KG1 (cell line): ENCODE data around the gene INPP4A.

ENCODE experiments used
- DNase-seq: peaks from one replicate; lab custom pipeline; 2025; lab: John Stamatoyannopoulos, UW

INPP4A gene

GRCh38 chr2:98436734-98437133, 7.9 kb upstream of the INPP4A start:
- no peak for DNase-seq

- DNase-seq: no peak
Measured at GRCh38 chr2:98438190-98439133, 6.2 kb upstream of the INPP4A start.

- DNase-seq: no peak
Measured at GRCh38 chr2:98441706-98442450, 2.8 kb upstream of the INPP4A start.

- DNase-seq: no peak
Measured at GRCh38 chr2:98442488-98442887, 2.2 kb upstream of the INPP4A start.

GRCh38 chr2:98445177-98445682, 572 bp downstream of the INPP4A start:
- no peak for DNase-seq

- no peak for DNase-seq
Measured at GRCh38 chr2:98445683-98446581, 1.3 kb downstream of the INPP4A start.

- no peak for DNase-seq
Measured at GRCh38 chr2:98446850-98447249, 2.2 kb downstream of the INPP4A start.

GRCh38 chr2:98448441-98449145, 3.9 kb downstream of the INPP4A start:
- DNase-seq: no peak

GRCh38 chr2:98452396-98453027, 7.9 kb downstream of the INPP4A start:
- DNase-seq: no peak

- no peak for DNase-seq
Measured at GRCh38 chr2:98453083-98453482, 8.4 kb downstream of the INPP4A start.

GRCh38 chr2:98453531-98453930, 8.9 kb downstream of the INPP4A start:
- no peak for DNase-seq

- no peak for DNase-seq
Measured at GRCh38 chr2:98454073-98454472, 9.4 kb downstream of the INPP4A start.

- DNase-seq: peak; percentile 58
Measured at GRCh38 chr2:98454500-98455235, 10.0 kb downstream of the INPP4A start.

- DNase-seq: peak; percentile 27
Measured at GRCh38 chr2:98455494-98455976, 10.9 kb downstream of the INPP4A start.

GRCh38 chr2:98457045-98457696, 12.5 kb downstream of the INPP4A start:
- DNase-seq: no peak

- DNase-seq: no peak
Measured at GRCh38 chr2:98458207-98458606, 13.5 kb downstream of the INPP4A start.

GRCh38 chr2:98458667-98459380, 14.2 kb downstream of the INPP4A start:
- no peak for DNase-seq

- DNase-seq: no peak
Measured at GRCh38 chr2:98459496-98460175, 15.0 kb downstream of the INPP4A start.
